Fibroblast of lung (primary cell): ENCODE results near the gene CEP128. TPM values are rescaled to one million over a fixed set of nuclear protein-coding genes. Genes with fewer than 3 reads are reported as not detected.
A peak's percentile ranks its signal among the peaks of the same experiment; 100 is the strongest.

ENCODE experiments used
- DNase-seq, 2 donors: peaks; one replicate each; pipeline versions ENCODE4 v3.0.0 to v3.0.0-alpha.2; 2010; ENCODE audit warnings: low read depth in 2 of 2
- H2AFZ ChIP-seq: 2 replicates; pipeline ENCODE4 v1.5.1; 2012; ENCODE audit warnings: low read length, control low read depth, inconsistent platforms
- H3K27ac ChIP-seq: 2 replicates; pipeline ENCODE4 v1.5.1; 2011; ENCODE audit warnings: low read length, control low read depth; ENCODE audit not compliant: insufficient read depth
- H3K27me3 ChIP-seq: 2 replicates; pipeline ENCODE4 v1.5.1; 2011; ENCODE audit warnings: mild to moderate bottlenecking, low read length; ENCODE audit not compliant: control insufficient read depth, insufficient read depth
- H3K36me3 ChIP-seq: 2 replicates; pipeline ENCODE4 v1.5.1; 2011; ENCODE audit warnings: low read length; ENCODE audit not compliant: control insufficient read depth, insufficient read depth
- H3K4me1 ChIP-seq: 2 replicates; pipeline ENCODE4 v1.5.1; 2011; ENCODE audit warnings: low read length; ENCODE audit not compliant: control insufficient read depth, insufficient read depth; ENCODE audit errors: extremely low read depth
- H3K4me2 ChIP-seq: 2 replicates; pipeline ENCODE4 v1.5.1; 2011; ENCODE audit warnings: low read length, control low read depth; ENCODE audit not compliant: insufficient read depth; ENCODE audit errors: extremely low read depth
- H3K4me3 ChIP-seq, 4 experiments: fragments of 200-600 bp in 1 of 4; sonication (generic) in 1 of 4; replicated peaks in 1 of 4; 2 replicates each; pipeline ENCODE4 v1.5.1; 2011 to 2016; ENCODE audit warnings: low read length in 4 of 4, low read depth in 3 of 4, mild to moderate bottlenecking in 3 of 4, control low read depth in 2 of 4, inconsistent platforms in 1 of 4, mixed read lengths in 1 of 4; ENCODE audit not compliant: insufficient read depth in 1 of 4; ENCODE audit errors: control extremely low read depth in 1 of 4
- H3K79me2 ChIP-seq: 2 replicates; pipeline ENCODE4 v1.5.1; 2012; ENCODE audit warnings: mild to moderate bottlenecking, low read length, inconsistent platforms; ENCODE audit not compliant: control insufficient read depth, insufficient read depth
- H3K9ac ChIP-seq: 2 replicates; pipeline ENCODE4 v1.5.1; 2011; ENCODE audit warnings: mild to moderate bottlenecking, low read length, control low read depth; ENCODE audit not compliant: insufficient read depth
- H3K9me3 ChIP-seq: 2 replicates; pipeline ENCODE4 v1.5.1; 2012; ENCODE audit warnings: low read depth, low read length; ENCODE audit not compliant: control insufficient read depth, insufficient read depth
- H4K20me1 ChIP-seq: 2 replicates; pipeline ENCODE4 v1.5.1; 2011; ENCODE audit warnings: low read length; ENCODE audit not compliant: control insufficient read depth, insufficient read depth; ENCODE audit errors: extremely low read depth
- CTCF ChIP-seq, 2 donors: IDR thresholded peaks in 1 of 2; conservative IDR thresholded peaks in 1 of 2; 1 replicate in 1 of 2; 2 replicates in 1 of 2; pipeline ENCODE4 v1.5.1; 2011 to 2012; ENCODE audit warnings: low read length in 2 of 2, control low read depth in 1 of 2, inconsistent platforms in 1 of 2, low read depth in 1 of 2, mild to moderate bottlenecking in 1 of 2
- EZH2 ChIP-seq: IDR thresholded peaks from 2 replicates; pipeline ENCODE4 v1.5.1; 2012; ENCODE audit warnings: low read length, control low read depth, mild to moderate bottlenecking; ENCODE audit errors: missing control alignments
- polyA plus RNA-seq, 2 donors: library from polyadenylated mRNA; depleted of rRNA in 1 of 2; stranded (reverse) in 1 of 2; unstranded in 1 of 2; fragments of >200 nt; gene quantifications; 2 replicates each; pipeline ENCODE4 v1.2.1, GENCODE V29; 2011 to 2012; ENCODE audit warnings: missing spikeins in 1 of 2
- total RNA-seq: library from RNA; depleted of rRNA; stranded (reverse); fragments of >200 nt; gene quantifications from 2 replicates; pipeline ENCODE4 v1.2.1, GENCODE V29; 2014

Gene CEP128
- total and polyA plus RNA-seq, 2 donors (not counting 1 experiment from before 2014, with no cell fraction given): 1.3 to 7.8 TPM

GRCh38 chr14:80901822-80902221 is 39.7 kb downstream of the CEP128 start:
- TF ChIP-seq CTCF (conservative IDR thresholded peaks at IDR 0.05 in 1 of 2, IDR thresholded peaks at IDR 0.05 in 1 of 2; ENCODE audit: low read depth in 1 of 2, low read length in 2 of 2): no peak
- no peak for TF ChIP-seq EZH2
- Histone ChIP-seq H3K27me3 (no peaks in the 10 kb centered on the region), H3K27ac (no peak overlapping the region), H3K9me3 (no peaks in the 10 kb centered on the region), H3K9ac (no peak overlapping the region), H3K4me2 (no peak overlapping the region), H2AFZ (no peak overlapping the region), H3K79me2 (no peaks in the 10 kb centered on the region), H4K20me1 (no peaks in the 10 kb centered on the region), H3K4me1 (no peaks in the 10 kb centered on the region), H3K4me3 (no peak overlapping the region), H3K36me3 (no peaks in the 10 kb centered on the region)
- no peak for DNase-seq

DNA sequence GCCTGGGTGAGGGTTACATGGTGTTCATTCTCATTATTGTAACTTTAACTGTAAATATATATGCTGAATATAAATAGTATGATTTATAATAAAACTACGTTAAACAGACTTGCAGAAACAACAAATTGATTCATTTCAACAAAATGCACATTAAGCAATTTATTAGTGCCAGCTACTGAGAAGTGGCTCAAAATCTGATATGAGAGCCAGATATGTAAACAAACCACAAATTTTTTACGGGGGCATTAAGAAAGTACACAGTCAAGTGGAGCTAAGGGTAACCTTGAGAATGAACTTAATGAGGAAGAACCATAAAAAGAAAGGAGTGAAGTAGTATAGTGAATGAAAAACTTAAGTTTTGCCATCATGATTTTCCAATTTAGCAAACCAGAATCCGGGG is 40.3 kb downstream of the CEP128 start:
- H3K4me2 ChIP-seq: no peak overlapping the region
- H3K27ac ChIP-seq: no peak overlapping the region
- H3K27me3 ChIP-seq: no peaks in the 10 kb centered on the region
- H3K79me2 ChIP-seq: no peaks in the 10 kb centered on the region
- no peaks in the 10 kb centered on the region for H3K9me3 ChIP-seq
- H3K36me3 ChIP-seq: no peaks in the 10 kb centered on the region
- no peak for TF ChIP-seq CTCF (conservative IDR thresholded peaks at IDR 0.05 in 1 of 2, IDR thresholded peaks at IDR 0.05 in 1 of 2; ENCODE audit: low read depth in 1 of 2, low read length in 2 of 2)
- TF ChIP-seq EZH2: no peak
- H4K20me1 ChIP-seq: no peaks in the 10 kb centered on the region
- H3K4me1 ChIP-seq: no peaks in the 10 kb centered on the region
- H3K9ac ChIP-seq: no peak overlapping the region
- H3K4me3 ChIP-seq: no peak overlapping the region
- no peak overlapping the region for H2AFZ ChIP-seq
- no peak for DNase-seq

GRCh38 chr14:80872645-80873044 is 68.9 kb downstream of the CEP128 start:
- H3K9ac ChIP-seq: no peak overlapping the region
- H3K4me3 ChIP-seq: peak overlapping the region in 1 of 4 experiments; percentile 11
- H3K4me2 ChIP-seq: peak overlapping the region; percentile 60
- peak in 1 of 2 donors; percentile 33 for DNase-seq
- H3K36me3 ChIP-seq: no peaks in the 10 kb centered on the region
- peaks cover 2% of the 10 kb centered on the region for H3K4me1 ChIP-seq
- no peaks in the 10 kb centered on the region for H3K79me2 ChIP-seq
- no peak overlapping the region for H3K27ac ChIP-seq
- peak overlapping the region; percentile 70 for H2AFZ ChIP-seq
- H3K9me3 ChIP-seq: no peaks in the 10 kb centered on the region
- H4K20me1 ChIP-seq: no peaks in the 10 kb centered on the region
- TF ChIP-seq CTCF (conservative IDR thresholded peaks at IDR 0.05 in 1 of 2, IDR thresholded peaks at IDR 0.05 in 1 of 2; ENCODE audit: low read depth in 1 of 2, low read length in 2 of 2) (no peak), EZH2 (no peak)
- no peaks in the 10 kb centered on the region for H3K27me3 ChIP-seq
